ENCODE measurements around the gene TMEM273.

Gene TMEM273

DNA sequence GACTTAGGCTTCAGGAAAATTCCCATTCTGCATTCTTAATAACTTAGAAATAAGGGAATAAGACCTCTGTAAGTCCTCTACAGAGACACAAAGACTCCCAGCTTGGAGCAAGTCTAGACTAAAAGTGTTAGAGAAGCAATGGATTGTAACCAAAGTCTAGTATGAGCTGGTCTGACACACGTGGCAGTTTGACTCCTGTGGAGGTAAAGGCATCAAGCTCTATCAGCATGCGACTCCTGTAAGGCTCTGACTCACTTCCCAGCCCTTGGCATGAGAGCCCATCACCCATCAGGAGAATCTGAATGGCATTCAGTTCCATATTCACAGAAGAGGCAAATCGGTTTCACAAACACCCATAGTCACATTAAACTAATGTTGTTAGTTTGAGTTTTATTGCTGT, 68.4 kb downstream of the TMEM273 start:
- no peak overlapping the region for H3K4me3 ChIP-seq (ENCODE audit: control insufficient read depth, low read depth, low read length)
- no peak for DNase-seq (ENCODE audit: low read depth)
- TF ChIP-seq, protein P1, sequence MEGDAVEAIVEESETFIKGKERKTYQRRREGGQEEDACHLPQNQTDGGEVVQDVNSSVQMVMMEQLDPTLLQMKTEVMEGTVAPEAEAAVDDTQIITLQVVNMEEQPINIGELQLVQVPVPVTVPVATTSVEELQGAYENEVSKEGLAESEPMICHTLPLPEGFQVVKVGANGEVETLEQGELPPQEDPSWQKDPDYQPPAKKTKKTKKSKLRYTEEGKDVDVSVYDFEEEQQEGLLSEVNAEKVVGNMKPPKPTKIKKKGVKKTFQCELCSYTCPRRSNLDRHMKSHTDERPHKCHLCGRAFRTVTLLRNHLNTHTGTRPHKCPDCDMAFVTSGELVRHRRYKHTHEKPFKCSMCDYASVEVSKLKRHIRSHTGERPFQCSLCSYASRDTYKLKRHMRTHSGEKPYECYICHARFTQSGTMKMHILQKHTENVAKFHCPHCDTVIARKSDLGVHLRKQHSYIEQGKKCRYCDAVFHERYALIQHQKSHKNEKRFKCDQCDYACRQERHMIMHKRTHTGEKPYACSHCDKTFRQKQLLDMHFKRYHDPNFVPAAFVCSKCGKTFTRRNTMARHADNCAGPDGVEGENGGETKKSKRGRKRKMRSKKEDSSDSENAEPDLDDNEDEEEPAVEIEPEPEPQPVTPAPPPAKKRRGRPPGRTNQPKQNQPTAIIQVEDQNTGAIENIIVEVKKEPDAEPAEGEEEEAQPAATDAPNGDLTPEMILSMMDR (IDR thresholded peaks at IDR 0.05; ENCODE audit: control insufficient read depth, insufficient read depth, low read depth, low read length, missing control alignments) = no peak

DNA sequence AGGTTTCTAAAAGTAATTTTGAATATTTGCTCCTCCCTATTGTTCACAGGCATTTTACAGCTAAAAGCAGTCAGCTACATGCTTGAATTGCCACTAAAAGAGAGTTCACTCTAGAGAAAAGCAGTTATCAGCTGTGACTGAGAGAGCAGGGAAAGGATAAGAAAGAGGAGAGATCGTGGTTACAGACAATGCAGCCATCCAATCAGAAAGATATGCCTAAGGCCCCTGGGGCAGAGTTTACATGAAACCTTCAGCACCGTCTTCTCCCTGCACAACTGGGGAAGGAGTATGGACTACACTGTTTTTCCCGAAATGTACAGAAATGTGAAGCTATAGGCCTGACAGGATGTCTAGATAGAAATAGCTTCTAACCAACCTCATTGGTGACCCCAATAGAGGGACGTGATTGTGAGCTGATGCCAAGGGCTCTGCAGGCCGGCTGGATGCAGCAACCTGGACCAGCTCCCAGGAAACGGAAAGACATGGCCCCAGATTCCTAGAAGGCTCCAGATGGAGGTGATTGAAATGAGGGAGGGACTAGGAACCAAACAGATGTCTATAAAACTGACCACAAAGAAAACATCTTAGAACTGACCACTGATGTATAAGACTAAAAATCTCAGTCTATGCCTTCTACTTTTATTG, 69.6 kb downstream of the TMEM273 start:
- H3K4me3 ChIP-seq (ENCODE audit: control insufficient read depth, low read depth, low read length) = no peak overlapping the region
- TF ChIP-seq, protein P1 (IDR thresholded peaks at IDR 0.05; ENCODE audit: control insufficient read depth, insufficient read depth, low read depth, low read length, missing control alignments) = no peak
- DNase-seq (ENCODE audit: low read depth) = no peak

DNA sequence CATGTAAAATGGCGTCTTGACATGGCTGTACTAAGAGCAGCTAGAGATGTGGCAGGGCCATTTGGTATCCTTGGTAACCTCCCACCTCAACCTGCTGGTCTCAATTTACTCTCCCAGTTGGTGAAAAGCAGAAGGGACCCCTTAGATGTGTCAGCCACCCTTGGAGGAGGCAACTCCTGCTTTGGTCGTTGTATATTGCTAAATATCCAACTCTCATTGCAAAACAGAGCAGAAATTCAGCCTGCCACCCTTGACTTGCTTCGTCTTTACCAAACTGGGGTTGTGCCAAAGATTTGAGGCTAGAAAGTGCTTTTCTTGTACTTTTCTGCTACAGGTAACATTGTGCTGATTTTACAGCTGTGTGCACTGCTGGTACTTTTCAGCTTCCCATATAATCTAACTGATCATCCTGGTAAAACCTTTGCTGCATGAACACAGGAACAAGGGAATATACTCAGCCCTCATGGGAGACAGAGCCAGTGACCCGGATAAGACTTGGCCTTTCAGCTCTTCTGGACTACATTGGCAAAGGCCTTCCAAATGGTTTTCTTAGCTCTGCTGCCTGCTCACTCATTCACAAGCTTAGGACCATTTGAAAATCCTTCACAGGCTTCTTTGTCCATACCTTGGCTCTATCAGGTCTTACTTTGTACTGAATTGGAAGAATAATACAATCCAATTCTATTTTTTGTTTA, 70.7 kb downstream of the TMEM273 start:
- TF ChIP-seq, protein P1 (IDR thresholded peaks at IDR 0.05; ENCODE audit: control insufficient read depth, insufficient read depth, low read depth, low read length, missing control alignments) = no peak
- H3K4me3 ChIP-seq (ENCODE audit: control insufficient read depth, low read depth, low read length) = no peak overlapping the region
- no peak for DNase-seq (ENCODE audit: low read depth)

DNA sequence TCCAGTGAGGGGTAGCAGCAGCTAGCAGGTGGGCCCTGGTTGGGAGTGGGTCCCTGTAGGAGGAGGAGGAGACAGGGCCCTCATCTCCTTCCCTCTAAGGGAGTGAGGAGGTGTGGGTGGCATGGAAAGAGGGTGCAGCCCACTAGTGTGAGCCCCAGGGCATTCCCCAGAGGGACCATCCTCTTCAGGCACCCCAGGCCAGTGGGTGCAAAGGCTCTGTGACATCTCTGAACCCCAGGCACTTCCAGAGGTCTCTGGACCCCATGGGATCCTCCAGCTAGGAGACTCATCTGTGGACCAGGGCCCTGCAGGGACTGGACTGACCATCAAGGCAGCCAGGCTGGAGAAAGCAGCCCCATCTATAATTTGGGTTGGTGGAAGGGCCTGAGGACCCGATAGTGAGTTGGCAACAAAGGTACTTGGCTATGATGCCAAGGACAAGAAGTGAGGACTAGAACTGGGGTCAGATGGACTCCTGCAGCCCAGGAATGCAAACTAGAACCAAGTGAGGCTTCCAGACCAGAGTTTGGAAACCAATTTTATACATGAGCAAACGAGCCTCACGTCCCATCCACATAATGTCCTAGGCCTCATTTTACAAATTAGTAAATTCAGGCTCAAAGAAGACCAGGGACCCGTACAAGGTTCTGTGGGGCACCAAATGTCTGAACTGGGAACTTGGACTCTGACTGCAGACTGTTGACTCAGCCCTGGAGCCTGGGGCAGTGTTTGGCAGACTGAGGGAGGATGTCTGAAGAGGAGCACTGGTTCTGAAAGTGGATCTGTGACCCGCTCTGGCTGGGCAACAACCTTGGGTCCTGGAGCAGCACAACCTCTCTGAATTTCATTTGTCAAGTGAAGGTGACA, 71.4 kb downstream of the TMEM273 start:
- TF ChIP-seq, protein P1 (IDR thresholded peaks at IDR 0.05; ENCODE audit: control insufficient read depth, insufficient read depth, low read depth, low read length, missing control alignments) = no peak
- no peak for DNase-seq (ENCODE audit: low read depth)
- no peak overlapping the region for H3K4me3 ChIP-seq (ENCODE audit: control insufficient read depth, low read depth, low read length)

DNA sequence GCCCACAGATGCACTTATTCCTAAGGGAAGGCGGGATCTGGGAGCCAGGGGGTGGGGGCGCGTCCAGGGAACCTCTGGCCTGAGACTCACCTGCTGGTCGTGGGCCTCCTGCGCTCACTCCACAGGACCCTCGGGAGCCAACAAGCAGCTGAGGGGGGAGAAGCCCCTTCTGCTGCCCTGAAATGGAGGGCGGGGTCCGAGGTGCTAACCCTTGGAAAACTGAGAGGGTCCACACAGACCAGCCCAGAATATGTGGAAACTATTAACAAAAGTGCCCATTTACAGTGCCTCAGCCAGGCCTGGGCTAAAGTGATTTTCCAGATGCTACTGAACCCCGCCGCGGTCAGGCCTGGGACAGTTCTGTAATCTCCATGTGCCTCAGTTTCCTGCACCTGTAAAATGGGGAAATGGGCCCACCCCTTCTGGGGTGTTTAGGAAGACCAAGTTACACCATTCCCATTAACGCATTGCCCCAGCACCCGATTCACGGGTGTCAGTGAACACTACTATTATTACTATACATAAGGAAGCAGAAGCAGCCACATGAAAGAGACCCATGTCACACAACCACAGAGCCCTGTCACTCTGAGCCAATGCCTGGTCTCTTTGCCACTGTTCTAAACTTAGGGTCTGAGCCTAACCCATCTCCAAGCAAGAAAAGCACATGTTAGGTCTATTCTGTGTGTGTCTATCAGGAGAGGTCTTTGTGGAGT, 72.2 kb downstream of the TMEM273 start:
- TF ChIP-seq, protein P1 (IDR thresholded peaks at IDR 0.05; ENCODE audit: control insufficient read depth, insufficient read depth, low read depth, low read length, missing control alignments) = no peak
- peak overlapping the region; percentile 26 for H3K4me3 ChIP-seq (ENCODE audit: control insufficient read depth, low read depth, low read length)

More for the DNA sequence above, 72.2 kb downstream of the TMEM273 start:
- DNase-seq (ENCODE audit: low read depth) = no peak
